Hair follicle dermal papilla cell (primary cell): ENCODE measurements around the gene SH3D19. TPM values are rescaled to one million over a fixed set of nuclear protein-coding genes. Genes with fewer than 3 reads are reported as not detected.

Source experiments
- small RNA-seq: library from RNA; depleted of rRNA; stranded (forward); fragments of <200 nt; gene quantifications from one replicate; pipeline ENCODE3, GENCODE V24; 2012
- total RNA-seq: library from RNA; depleted of rRNA; stranded (reverse); fragments of >200 nt; gene quantifications from 2 replicates; pipeline ENCODE4 v1.2.3, GENCODE V29; 2012

SH3D19 gene, protein sequence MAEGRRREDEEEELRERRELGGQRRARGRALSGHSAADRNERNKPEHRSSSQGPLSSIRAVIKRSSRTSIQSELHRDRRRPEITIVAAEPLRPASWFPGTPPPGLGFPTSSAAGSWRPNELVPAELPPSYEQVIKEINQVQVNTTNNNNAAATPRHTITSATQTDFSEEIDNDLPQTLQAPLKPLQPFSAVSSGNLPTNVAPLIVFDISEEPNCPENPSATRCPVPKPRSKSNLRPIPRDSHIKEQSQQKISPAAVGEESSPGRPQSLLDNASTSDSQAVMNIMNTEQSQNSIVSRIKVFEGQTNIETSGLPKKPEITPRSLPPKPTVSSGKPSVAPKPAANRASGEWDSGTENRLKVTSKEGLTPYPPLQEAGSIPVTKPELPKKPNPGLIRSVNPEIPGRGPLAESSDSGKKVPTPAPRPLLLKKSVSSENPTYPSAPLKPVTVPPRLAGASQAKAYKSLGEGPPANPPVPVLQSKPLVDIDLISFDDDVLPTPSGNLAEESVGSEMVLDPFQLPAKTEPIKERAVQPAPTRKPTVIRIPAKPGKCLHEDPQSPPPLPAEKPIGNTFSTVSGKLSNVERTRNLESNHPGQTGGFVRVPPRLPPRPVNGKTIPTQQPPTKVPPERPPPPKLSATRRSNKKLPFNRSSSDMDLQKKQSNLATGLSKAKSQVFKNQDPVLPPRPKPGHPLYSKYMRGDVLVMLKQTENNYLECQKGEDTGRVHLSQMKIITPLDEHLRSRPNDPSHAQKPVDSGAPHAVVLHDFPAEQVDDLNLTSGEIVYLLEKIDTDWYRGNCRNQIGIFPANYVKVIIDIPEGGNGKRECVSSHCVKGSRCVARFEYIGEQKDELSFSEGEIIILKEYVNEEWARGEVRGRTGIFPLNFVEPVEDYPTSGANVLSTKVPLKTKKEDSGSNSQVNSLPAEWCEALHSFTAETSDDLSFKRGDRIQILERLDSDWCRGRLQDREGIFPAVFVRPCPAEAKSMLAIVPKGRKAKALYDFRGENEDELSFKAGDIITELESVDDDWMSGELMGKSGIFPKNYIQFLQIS
- 92.2 and 117 TPM in 2 replicates for total RNA-seq

DNA sequence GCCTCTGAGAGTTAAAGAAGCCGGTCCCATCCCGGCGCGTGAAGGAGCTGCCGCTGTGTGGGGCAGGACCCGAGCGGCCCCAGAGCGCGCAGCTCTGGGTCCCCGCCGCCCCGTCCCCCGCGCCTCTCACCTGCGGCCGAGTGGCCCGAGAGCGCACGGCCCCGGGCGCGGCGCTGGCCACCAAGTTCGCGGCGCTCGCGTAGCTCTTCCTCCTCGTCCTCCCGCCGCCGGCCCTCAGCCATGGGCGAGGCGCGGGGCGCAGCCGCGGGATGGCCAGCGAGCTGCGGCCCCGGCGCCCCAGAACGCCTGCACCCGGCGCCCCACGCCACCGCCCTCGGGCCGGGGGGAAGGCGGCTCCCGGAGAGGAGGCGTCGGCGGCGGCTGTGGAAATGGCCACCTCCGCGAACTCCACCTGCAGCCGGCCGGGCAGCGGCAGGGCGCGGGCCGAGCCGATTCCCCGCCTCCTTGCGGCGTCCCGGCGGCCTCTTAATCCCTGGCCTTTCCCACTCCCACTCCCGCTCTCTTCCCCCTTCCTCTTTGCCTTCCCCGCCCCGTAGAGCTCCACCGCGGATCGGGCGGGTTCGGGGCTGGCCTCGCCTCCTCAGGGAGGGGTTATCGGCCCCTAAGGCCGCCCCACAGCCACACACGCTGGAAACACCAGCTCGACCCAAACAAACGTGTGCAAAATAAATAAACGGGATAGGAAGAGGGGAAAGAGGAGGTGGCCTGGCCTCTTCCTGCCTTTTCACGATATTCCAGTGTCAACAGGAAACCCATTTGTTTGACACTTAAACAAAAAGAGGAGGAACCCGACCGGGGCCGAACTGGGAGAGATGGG lies at the start of gene SH3D19:
TSS of gene SH3D19 (minus strand) at position 495 of the 838 bp plus-strand sequence. CDS start at position 242, 253 bp downstream.

DNA sequence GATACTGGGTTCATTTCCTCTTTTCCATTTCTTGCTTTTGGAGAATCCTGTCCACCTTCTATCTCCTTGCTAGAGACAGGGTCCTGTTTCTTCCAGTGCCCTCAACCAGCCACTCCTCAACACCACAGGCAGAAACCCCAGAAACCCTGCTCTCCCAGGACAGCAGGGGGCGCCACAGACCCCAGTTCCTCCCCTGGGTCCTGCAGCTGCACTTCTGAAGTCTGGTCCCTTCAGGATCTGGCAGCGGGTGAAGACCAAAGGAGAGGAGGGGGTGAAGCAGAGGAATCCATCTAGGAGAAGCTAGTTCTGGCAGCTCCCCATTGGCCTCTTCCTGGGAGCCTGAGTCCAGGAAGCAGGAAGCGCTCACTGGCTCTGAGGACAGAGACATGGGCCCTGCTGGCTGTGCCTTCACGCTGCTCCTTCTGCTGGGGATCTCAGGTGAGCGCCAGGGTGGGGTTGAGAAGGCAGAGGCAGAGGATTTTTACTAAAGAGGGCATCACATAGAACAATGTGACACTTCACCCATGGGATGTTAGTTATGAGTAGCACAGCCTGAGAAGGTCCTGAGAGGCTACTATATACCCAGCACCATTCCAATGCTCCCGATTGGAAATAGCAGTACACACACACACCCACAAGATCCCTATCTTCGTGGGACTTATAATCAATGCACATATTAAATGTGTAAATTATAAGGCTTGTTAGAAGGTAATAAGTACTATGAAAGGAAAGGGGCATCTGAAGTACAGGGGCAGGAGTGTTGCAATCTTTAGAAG lies 48.4 kb downstream of the SH3D19 start, which contains the start of gene PRSS48:
TSS of gene PRSS48 (plus strand) at position 375 of the 776 bp plus-strand sequence. CDS start at position 387, 12 bp downstream.

DNA sequence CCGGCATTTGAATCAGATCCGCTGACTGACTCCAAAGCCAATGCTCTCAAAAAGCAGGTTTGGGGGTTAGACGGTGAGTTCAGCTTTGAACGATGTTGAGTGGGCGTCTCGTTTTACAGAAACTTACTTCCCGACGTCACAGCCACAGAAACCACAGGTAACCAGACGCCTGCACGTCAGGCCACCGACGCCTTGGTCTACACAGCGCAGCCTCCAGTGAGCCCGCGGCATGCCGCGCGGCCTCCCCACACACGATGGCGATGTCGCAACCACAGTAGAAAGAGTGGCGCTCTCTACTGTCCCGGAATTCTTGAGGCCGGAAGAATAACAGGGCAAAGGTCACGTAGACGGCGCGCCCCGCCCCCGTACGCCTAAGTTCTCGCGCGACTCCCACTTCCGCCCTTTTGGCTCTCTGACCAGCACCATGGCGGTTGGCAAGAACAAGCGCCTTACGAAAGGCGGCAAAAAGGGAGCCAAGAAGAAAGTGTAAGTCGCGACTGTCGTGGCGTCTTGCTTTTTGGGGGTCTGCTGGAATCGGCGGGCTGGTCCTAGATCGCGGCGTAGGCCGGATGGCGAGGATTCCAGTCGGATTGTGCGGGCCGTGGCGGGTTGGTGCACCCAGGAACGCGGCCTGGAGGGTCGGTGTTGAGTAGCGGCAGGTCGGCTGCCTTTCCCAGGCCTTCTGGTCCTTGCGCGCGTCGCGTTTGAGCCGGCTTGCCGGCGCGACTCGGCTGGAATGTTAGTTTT lies 226.0 kb downstream of the SH3D19 start, which contains the start of gene RPS3A:
TSS of gene RPS3A (plus strand) at position 400 of the 747 bp plus-strand sequence. CDS start at position 425, 25 bp downstream.

Small RNAs within 50 kb of the gene (small RNA-seq; reads per million reads assigned to genes)
- not detected for gene AC104819.2
- gene RNU6-1282P: not detected
- not detected for gene SNORD73A
- 0.60 reads per million, percentile 4 among the genes with 10 or more reads in this experiment for gene SNORD73B

Other genes starting within 250 kb of the SH3D19 start
- 1,120 and 1,348 TPM in 2 replicates for gene RPS3A, start 226.0 kb downstream of the SH3D19 start, total RNA-seq
- not detected in 2 replicates for gene PRSS48, start 48.4 kb downstream of the SH3D19 start, total RNA-seq
- 0.85 and 1.6 TPM in 2 replicates for gene FHIP1A, start 83.6 kb upstream of the SH3D19 start, total RNA-seq